ENCODE measurements around the gene CHPF2. TPM values are rescaled to one million over a fixed set of nuclear protein-coding genes. Genes with fewer than 3 reads are reported as not detected.

CHPF2 gene
- total and polyA plus RNA-seq, 9 donors: 8.4 to 36.2 (median 27.9) TPM

GRCh38 chr7:151193203-151193978 is 38.9 kb upstream of the CHPF2 start:
- no peaks in the 10 kb centered on the region for H3K36me3 ChIP-seq
- H3K27ac ChIP-seq: no peak overlapping the region
- TF ChIP-seq CTCF (IDR thresholded peaks at IDR 0.05) (no peak), EP300 (IDR thresholded peaks at IDR 0.05) (no peak), POLR2A (IDR thresholded peaks at IDR 0.05) (no peak)
- WGBS, 3 donors: 88 to 90% (median 88%) methylated on average over 14 of the region's 14 CpGs
- no peaks in the 10 kb centered on the region for H3K9me3 ChIP-seq
- no peak overlapping the region for H3K4me3 ChIP-seq
- no peaks in the 10 kb centered on the region for H3K27me3 ChIP-seq
- no peak for DNase-seq
- H3K4me1 ChIP-seq (ENCODE audit: insufficient read depth): no peaks in the 10 kb centered on the region
- intact Hi-C loops (cut with DNase I): no loop called here

- TF ChIP-seq CTCF (IDR thresholded peaks at IDR 0.05) (no peak), POLR2A (IDR thresholded peaks at IDR 0.05) (no peak), EP300 (IDR thresholded peaks at IDR 0.05) (no peak)
- no peak for DNase-seq
- H3K4me3 ChIP-seq: no peak overlapping the region
- intact Hi-C loops (cut with DNase I): no loop called here
- no peaks in the 10 kb centered on the region for H3K4me1 ChIP-seq (ENCODE audit: insufficient read depth)
- H3K27ac ChIP-seq: no peak overlapping the region
- WGBS, 3 donors: 80 to 87% (median 85%) methylated on average over 7 of the region's 7 CpGs
- no peaks in the 10 kb centered on the region for H3K36me3 ChIP-seq
- no peaks in the 10 kb centered on the region for H3K27me3 ChIP-seq
- H3K9me3 ChIP-seq: no peaks in the 10 kb centered on the region
These were observed 38.1 kb upstream of the CHPF2 start for GRCh38 chr7:151194188-151194587.

GRCh38 chr7:151195616-151196450 is 36.5 kb upstream of the CHPF2 start:
- no peak for DNase-seq
- TF ChIP-seq CTCF (IDR thresholded peaks at IDR 0.05) (no peak), EP300 (IDR thresholded peaks at IDR 0.05) (no peak), POLR2A (IDR thresholded peaks at IDR 0.05) (no peak)
- Histone ChIP-seq H3K4me3 (no peak overlapping the region), H3K27ac (no peak overlapping the region), H3K36me3 (no peaks in the 10 kb centered on the region), H3K4me1 (ENCODE audit: insufficient read depth) (peaks cover 7% of the 10 kb centered on the region), H3K9me3 (no peaks in the 10 kb centered on the region), H3K27me3 (no peaks in the 10 kb centered on the region)
- intact Hi-C loops (cut with DNase I): no loop called here
- 52 to 68% (median 62%) methylated on average over 19 of the region's 19 CpGs for WGBS, 3 donors

- no peak for DNase-seq
- TF ChIP-seq CTCF (IDR thresholded peaks at IDR 0.05): no peak
- no peaks in the 10 kb centered on the region for H3K36me3 ChIP-seq
- H3K4me1 ChIP-seq (ENCODE audit: insufficient read depth): peaks cover 7% of the 10 kb centered on the region
- H3K27ac ChIP-seq: no peak overlapping the region
- intact Hi-C loops (cut with DNase I): no loop called here
- H3K27me3 ChIP-seq: no peaks in the 10 kb centered on the region
- no peaks in the 10 kb centered on the region for H3K9me3 ChIP-seq
- no peak overlapping the region for H3K4me3 ChIP-seq
These were observed 34.4 kb upstream of the CHPF2 start for GRCh38 chr7:151197932-151198331.
